Measurements from ENCODE around the gene MESP2. TPM values are rescaled to one million over a fixed set of nuclear protein-coding genes. Genes with fewer than 3 reads are reported as not detected.

The MESP2 gene
- total and polyA plus RNA-seq, 2 experiments from 2014 or later = not detected

- Histone ChIP-seq H3K79me2 (ENCODE audit: insufficient read depth) (peaks cover 97% of the 10 kb centered on the region), H3K4me3 (no peak overlapping the region), H3F3A (ENCODE audit: insufficient read depth) (peaks cover 65% of the 10 kb centered on the region), H4K20me1 (ENCODE audit: insufficient read depth) (no peaks in the 10 kb centered on the region), H3K27me3 (replicated peaks; ENCODE audit: insufficient read depth) (no peaks in the 10 kb centered on the region), H3K4me1 (ENCODE audit: insufficient read depth) (peaks cover 20% of the 10 kb centered on the region), H3K9me3 (ENCODE audit: low read depth) (no peaks in the 10 kb centered on the region), H3K9ac (no peak overlapping the region), H2AFZ (no peak overlapping the region), H3K4me2 (ENCODE audit: unreplicated experiment) (no peak overlapping the region), H3K27ac (no peak overlapping the region), H3K36me3 (ENCODE audit: low read depth) (peaks cover 19% of the 10 kb centered on the region; the same call in 1 of the 2 replicates), H3K9me2 (ENCODE audit: insufficient read depth) (no peaks in the 10 kb centered on the region)
- 99 to 100% methylated on average over 5 of the region's 5 CpGs for WGBS, 2 experiments (ENCODE audit: low coverage in 1 of 2, low lambda C conversion rate in 2 of 2, missing lambda C conversion rate in 2 of 2)
- DNase-seq = no peak
- in situ Hi-C loops (cut with MboI) = no loop called here
- TF ChIP-seq EZH2phosphoT487 (IDR thresholded peaks at IDR 0.05; ENCODE audit: insufficient read depth, low read depth) = no peak
- no peak for TF ChIP-seq EZH2 (IDR thresholded peaks at IDR 0.05; ENCODE audit: insufficient read depth, poor library complexity, severe bottlenecking)
These were observed 33.6 kb downstream of the MESP2 start for GRCh38 chr15:89809787-89810148.

GRCh38 chr15:89810837-89811236, 34.7 kb downstream of the MESP2 start:
- Histone ChIP-seq H3K36me3 (ENCODE audit: low read depth) (peaks cover 15% of the 10 kb centered on the region; the same call in 1 of the 2 replicates), H3K4me2 (ENCODE audit: unreplicated experiment) (peak overlapping the region; percentile 7), H3K27me3 (replicated peaks; ENCODE audit: insufficient read depth) (no peaks in the 10 kb centered on the region), H3K9ac (no peak overlapping the region), H3K4me1 (ENCODE audit: insufficient read depth) (peaks cover 20% of the 10 kb centered on the region), H3K27ac (0 out of 2 replicates have a peak overlapping the region, but pooled peaks have one; percentile 14), H2AFZ (no peak overlapping the region), H3K9me2 (ENCODE audit: insufficient read depth) (no peaks in the 10 kb centered on the region), H3K9me3 (ENCODE audit: low read depth) (no peaks in the 10 kb centered on the region), H4K20me1 (ENCODE audit: insufficient read depth) (no peaks in the 10 kb centered on the region), H3F3A (ENCODE audit: insufficient read depth) (peaks cover 63% of the 10 kb centered on the region), H3K79me2 (ENCODE audit: insufficient read depth) (peaks cover 92% of the 10 kb centered on the region), H3K4me3 (no peak overlapping the region)
- no peak for DNase-seq
- in situ Hi-C loops (cut with MboI) = no loop called here
- TF ChIP-seq EZH2 (IDR thresholded peaks at IDR 0.05; ENCODE audit: insufficient read depth, poor library complexity, severe bottlenecking) (no peak), EZH2phosphoT487 (IDR thresholded peaks at IDR 0.05; ENCODE audit: insufficient read depth, low read depth) (no peak)
- 92% methylated on average over 7 of the region's 7 CpGs for WGBS, 2 experiments (ENCODE audit: low coverage in 1 of 2, low lambda C conversion rate in 2 of 2, missing lambda C conversion rate in 2 of 2)

- H3K27ac ChIP-seq = peak overlapping the region; percentile 69
These were observed 36.1 kb downstream of the MESP2 start for GRCh38 chr15:89812011-89812846.

GRCh38 chr15:89812847-89813320, 36.8 kb downstream of the MESP2 start:
- no peak for DNase-seq
- Histone ChIP-seq H4K20me1 (ENCODE audit: insufficient read depth) (no peaks in the 10 kb centered on the region), H3K9me3 (ENCODE audit: low read depth) (no peaks in the 10 kb centered on the region), H3K79me2 (ENCODE audit: insufficient read depth) (peaks cover 72% of the 10 kb centered on the region), H3K4me1 (ENCODE audit: insufficient read depth) (peaks cover 28% of the 10 kb centered on the region), H3K4me3 (peak overlapping the region; percentile 96), H2AFZ (no peak overlapping the region), H3K27me3 (replicated peaks; ENCODE audit: insufficient read depth) (no peaks in the 10 kb centered on the region), H3F3A (ENCODE audit: insufficient read depth) (peaks cover 61% of the 10 kb centered on the region), H3K36me3 (ENCODE audit: low read depth) (peaks cover 3% of the 10 kb centered on the region; the same call in 1 of the 2 replicates), H3K9me2 (ENCODE audit: insufficient read depth) (no peaks in the 10 kb centered on the region), H3K9ac (peak overlapping the region; percentile 91), H3K27ac (peak overlapping the region; percentile 69), H3K4me2 (ENCODE audit: unreplicated experiment) (peak overlapping the region; percentile 92)
- in situ Hi-C loops (cut with MboI) = no loop called here
- TF ChIP-seq EZH2phosphoT487 (IDR thresholded peaks at IDR 0.05; ENCODE audit: insufficient read depth, low read depth) (no peak), EZH2 (IDR thresholded peaks at IDR 0.05; ENCODE audit: insufficient read depth, poor library complexity, severe bottlenecking) (no peak)
- WGBS, 2 experiments (ENCODE audit: low coverage in 1 of 2, low lambda C conversion rate in 2 of 2, missing lambda C conversion rate in 2 of 2) = 60 to 75% methylated on average over 7 of the region's 7 CpGs

More at GRCh38 chr15:89812011-89812846, 36.1 kb downstream of the MESP2 start:
- DNase-seq = peak; percentile 88
- Histone ChIP-seq H3K4me2 (ENCODE audit: unreplicated experiment) (peak overlapping the region; percentile 92), H3K9me2 (ENCODE audit: insufficient read depth) (no peaks in the 10 kb centered on the region), H3K9me3 (ENCODE audit: low read depth) (no peaks in the 10 kb centered on the region), H3K4me3 (peak overlapping the region; percentile 96), H3F3A (ENCODE audit: insufficient read depth) (peaks cover 63% of the 10 kb centered on the region), H4K20me1 (ENCODE audit: insufficient read depth) (no peaks in the 10 kb centered on the region), H3K9ac (peak overlapping the region; percentile 91), H3K4me1 (ENCODE audit: insufficient read depth) (peaks cover 22% of the 10 kb centered on the region), H3K36me3 (ENCODE audit: low read depth) (peaks cover 9% of the 10 kb centered on the region; the same call in 1 of the 2 replicates), H3K27me3 (replicated peaks; ENCODE audit: insufficient read depth) (no peaks in the 10 kb centered on the region), H2AFZ (no peak overlapping the region), H3K79me2 (ENCODE audit: insufficient read depth) (peaks cover 78% of the 10 kb centered on the region)
- in situ Hi-C loops (cut with MboI) = no loop called here
- TF ChIP-seq EZH2 (IDR thresholded peaks at IDR 0.05; ENCODE audit: insufficient read depth, poor library complexity, severe bottlenecking) = no peak
- 4 to 8% methylated on average over 8 of the region's 8 CpGs for WGBS, 2 experiments (ENCODE audit: low coverage in 1 of 2, low lambda C conversion rate in 2 of 2, missing lambda C conversion rate in 2 of 2)

Measured in GM23248 (cell line).